Endometrial microvascular endothelial cells (primary cell): Measurements from ENCODE around the gene EEFSEC. TPM values are rescaled to one million over a fixed set of nuclear protein-coding genes. Genes with fewer than 3 reads are reported as not detected.

Source experiments
- in situ Hi-C: cut with HindIII; loops from 2 replicates; pipeline ENCODE4 v1.10.0; 2017; ENCODE audit warnings: low sequenced_read_pairs, low pct_unique_long_range_greater_than_20kb; ENCODE audit errors: inconsistent ontology term
- total RNA-seq: library from RNA; depleted of rRNA; stranded (reverse); fragments of >200 nt; gene quantifications from one replicate; pipeline ENCODE4 v1.2.3, GENCODE V29; 2015; ENCODE audit errors: inconsistent ontology term

Gene EEFSEC
- total RNA-seq, 1 donor from 2014 or later = 21.7 TPM

DNA sequence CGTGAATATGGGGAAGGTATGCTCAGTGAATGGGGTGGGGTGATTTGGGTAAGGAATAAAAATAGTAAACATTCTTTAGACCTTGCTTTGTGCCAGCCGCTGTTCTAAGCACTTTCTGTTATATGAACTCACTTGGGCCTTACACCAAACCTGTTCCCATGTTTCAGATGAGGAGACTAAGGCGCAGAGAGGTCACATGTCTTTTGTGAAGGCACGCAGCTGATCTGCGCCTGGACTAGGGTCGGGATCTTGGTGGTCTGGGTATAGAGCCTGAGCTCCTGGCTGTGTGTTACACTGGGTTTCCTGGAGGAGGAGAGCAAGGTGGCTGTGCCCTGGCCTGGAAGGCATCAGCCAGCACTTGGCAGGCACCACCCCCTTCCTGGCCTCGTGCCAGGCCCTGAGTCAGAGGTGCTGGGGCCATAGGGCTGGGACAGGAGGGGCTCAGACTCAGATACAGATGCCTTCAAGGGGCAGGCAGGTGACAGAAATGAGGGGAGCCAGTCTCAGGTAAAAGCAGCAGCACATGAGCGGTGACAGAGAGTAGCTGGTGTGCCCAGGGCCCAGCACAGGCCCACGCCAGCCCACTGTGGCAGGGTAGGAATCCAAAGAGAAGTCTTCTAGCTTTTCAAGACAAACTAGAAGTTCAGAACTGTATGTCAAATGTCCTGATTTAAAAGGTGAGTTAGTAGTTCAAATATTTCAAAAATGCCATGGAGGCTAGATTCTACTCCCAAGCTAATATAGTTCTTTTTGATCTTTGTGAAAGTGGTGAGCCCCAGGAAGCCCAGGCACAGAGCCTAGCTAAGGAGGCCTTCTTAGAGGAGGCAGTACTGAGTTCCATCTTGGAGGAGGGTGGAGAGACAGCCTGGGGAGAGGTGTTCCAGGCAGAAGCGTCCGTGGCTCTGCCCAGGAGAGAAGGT is 230.3 kb downstream of the EEFSEC start:
- in situ Hi-C loops = no loop called here

DNA sequence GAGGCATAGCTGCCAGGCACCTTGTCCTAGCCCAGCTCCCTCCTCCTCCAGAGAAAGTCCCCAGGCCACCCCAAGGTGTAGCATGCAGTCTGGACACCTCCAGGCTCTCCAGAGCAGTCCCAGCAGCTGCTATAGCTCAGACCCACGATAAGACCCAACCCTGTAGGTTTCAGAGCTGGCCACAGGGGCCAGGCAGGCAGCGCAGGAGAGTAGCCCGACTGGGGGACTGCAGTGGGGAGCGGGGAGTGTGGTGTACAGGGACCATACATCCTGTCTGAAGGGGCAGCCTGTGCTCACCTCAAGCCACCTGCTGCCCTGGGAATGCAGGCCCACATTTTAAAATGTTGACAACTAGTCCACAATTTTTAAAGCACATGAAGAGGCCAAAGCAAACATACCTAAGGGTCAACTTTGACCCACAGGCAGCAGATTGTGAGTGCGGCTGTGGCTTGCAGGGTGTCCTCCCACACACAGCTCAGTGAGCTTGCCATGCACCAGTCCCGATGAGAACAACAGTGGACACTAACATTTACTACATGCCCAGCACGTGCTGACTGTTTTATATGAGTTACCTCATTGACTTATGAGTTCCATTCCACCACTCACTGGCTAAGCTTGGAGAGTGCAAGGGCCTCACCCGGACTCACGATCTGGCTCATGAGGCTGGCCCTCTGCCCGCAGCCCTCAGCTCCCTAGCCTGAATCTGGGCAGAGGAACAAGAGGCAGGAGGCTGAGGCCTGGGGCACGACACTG is 232.0 kb downstream of the EEFSEC start:
- in situ Hi-C loops = no loop called here

DNA sequence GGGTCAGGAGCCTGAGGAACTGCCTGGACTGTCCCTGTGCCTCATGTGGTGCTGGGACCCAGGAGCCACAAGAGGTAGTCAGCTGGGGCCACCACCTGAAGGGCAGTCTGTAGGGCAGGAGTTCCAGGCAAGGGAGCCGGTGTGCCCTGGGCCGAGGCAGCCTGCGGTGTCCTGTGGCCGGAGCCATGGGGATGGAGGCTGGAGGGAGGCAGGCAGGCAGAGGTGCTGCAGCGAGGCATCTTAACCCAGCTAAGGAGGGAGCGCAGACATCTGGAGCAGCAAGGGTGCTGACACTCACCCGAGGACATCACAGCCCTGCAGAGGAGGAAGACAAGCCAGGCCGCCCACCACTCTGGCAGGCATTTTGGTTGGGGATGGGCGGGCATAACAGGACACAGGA is 235.7 kb downstream of the EEFSEC start:
- in situ Hi-C loops = no loop called here

- in situ Hi-C loops = no loop called here
Observed at GRCh38 chr3:128390867-128391266, 237.6 kb downstream of the EEFSEC start.

- in situ Hi-C loops = no loop called here
Observed at GRCh38 chr3:128392021-128392420, 238.7 kb downstream of the EEFSEC start.

GRCh38 chr3:128392818-128393544 is 239.7 kb downstream of the EEFSEC start:
- in situ Hi-C loops = no loop called here

DNA sequence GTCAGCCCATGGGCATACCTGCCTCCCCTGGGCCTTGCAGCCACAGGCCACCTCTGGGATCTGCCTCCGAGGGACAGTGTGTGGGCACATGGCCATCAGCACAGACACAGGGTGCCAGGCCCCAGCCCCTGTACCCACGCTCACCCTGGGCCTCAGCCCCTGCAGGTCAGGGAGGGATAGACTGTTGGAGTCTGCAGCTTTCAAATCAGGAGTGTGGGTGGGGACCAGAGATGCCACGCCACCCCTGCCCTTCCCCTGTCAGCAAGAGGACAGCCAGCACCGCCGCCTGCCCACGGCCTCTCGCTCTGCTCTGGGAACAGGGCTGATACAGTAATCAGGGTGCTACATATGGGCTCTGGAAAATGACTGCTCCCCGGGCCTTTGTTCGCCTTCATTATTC is 240.8 kb downstream of the EEFSEC start:
- in situ Hi-C loops = no loop called here

DNA sequence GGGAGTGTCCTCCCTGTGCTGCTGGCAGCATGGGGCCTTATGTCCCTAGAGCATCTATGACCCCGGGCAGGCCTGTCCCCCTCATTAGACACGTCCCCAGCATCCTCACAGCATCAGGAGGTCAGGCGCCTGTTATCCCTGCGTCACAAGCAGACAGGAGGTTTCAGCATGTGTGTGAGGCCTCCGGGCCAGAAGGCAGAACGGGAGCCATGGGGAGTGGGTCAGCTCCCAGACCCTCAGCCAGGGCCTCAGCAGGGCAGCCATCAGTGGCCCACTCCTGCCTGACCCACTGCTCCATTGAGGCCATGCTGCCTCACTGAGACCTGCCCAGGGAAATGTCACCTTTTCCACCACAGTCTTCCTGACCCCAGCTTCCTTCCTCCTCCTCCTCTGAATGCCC is 241.8 kb downstream of the EEFSEC start:
- in situ Hi-C loops = no loop called here

GRCh38 chr3:128395500-128396162 is 242.3 kb downstream of the EEFSEC start:
- in situ Hi-C loops = no loop called here

GRCh38 chr3:128397484-128397883 is 244.2 kb downstream of the EEFSEC start:
- in situ Hi-C loops = no loop called here

- in situ Hi-C loops = no loop called here
Observed at GRCh38 chr3:128398586-128398985, 245.3 kb downstream of the EEFSEC start.

DNA sequence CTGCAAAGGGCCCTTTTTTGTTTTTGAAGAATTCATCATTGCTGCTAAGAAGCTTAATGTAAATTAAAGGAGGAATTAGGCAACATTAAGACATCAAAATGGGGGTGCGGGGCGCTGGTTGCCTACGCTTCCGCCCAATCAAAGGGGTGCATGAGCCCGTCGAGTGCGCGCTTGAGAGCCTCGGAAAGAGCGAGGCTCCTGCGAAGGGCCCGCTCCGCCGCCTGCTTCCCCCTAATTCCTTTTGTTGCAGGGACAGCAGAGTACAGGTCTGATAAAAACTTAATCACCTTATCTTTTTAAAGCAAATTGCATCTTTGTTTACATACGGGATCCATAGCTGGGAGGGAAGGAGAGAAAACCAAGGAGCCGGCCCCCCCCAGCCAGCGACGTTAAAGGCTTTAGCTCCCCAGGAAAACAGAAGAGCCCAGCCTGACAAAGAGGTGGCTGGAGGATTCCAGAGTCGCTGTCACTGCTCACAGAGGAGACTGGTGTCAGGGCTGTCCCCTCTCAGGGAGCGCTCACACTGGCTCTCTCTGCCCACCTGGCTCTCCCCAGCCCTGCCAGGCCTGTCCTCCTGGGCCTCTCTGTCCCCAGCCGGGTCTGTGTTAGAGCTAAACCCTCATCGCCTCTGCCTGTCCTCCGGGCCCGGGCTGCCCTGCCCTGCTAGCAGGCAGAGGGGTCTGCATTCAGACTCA is 246.1 kb downstream of the EEFSEC start:
- in situ Hi-C loops = no loop called here

GRCh38 chr3:128400671-128401070 is 247.4 kb downstream of the EEFSEC start:
- in situ Hi-C loops = no loop called here

- in situ Hi-C loops = no loop called here
Observed at GRCh38 chr3:128402319-128402718, 249.0 kb downstream of the EEFSEC start.

GRCh38 chr3:128402998-128403397 is 249.7 kb downstream of the EEFSEC start:
- in situ Hi-C loops = no loop called here

- in situ Hi-C loops = no loop called here
Observed at GRCh38 chr3:128404276-128405068, 251.2 kb downstream of the EEFSEC start.

DNA sequence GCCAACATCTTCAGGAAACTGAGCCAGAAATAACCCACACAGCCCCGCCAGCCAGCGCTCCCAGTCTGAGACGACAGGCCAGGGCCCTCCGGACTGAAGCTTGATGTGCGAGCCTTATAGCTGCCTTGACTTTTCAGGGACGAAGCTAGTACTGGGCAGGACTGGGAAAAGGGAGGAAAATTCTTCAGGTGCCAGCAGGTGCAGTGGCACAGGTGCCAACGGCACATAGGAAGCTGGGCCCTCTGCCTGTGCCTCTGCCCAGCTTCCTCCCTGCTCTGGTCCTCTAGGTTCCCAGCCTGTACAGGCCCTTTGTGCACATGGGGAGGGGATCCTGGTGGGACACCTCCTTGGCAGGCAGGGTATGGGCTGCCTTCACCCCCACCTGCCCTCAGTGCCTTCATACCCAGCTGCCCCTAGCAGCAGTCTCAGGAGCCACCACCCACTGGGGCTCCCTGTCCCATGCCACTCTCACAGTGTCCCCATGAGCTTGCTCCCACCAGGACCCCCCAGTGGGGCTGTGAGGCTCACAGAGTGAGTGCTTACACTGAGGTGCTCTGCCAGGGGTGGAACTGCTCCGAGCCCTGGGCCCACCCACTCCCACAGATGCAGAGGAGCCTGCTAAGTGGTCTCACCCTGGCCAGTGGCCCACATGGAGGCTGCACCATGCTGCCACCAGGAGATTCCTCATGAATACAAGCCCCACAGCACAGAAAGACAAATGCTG is 252.4 kb downstream of the EEFSEC start:
- in situ Hi-C loops = no loop called here
